OCI-LY1 (cell line): Measurements from ENCODE around the gene GHRH.

ENCODE experiments used
- EZH2 ChIP-seq: fragments of 200-600 bp; sonication (generic), shearing (Covaris generic); IDR thresholded peaks from 2 replicates; pipeline ENCODE4 v1.8.0; 2017; ENCODE audit warnings: borderline replicate concordance, mixed run types, mild to moderate bottlenecking, antibody characterized with exemption, low read length, moderate library complexity, mixed read lengths
- TF ChIP-seq, protein P1 (sequence below): fragments of 200-600 bp; sonication (generic), shearing (Covaris generic); IDR thresholded peaks from 2 replicates; pipeline ENCODE4 v1.5.1; 2017; ENCODE audit warnings: mild to moderate bottlenecking, antibody characterized with exemption, low read length, moderate library complexity, mixed read lengths

DNA sequence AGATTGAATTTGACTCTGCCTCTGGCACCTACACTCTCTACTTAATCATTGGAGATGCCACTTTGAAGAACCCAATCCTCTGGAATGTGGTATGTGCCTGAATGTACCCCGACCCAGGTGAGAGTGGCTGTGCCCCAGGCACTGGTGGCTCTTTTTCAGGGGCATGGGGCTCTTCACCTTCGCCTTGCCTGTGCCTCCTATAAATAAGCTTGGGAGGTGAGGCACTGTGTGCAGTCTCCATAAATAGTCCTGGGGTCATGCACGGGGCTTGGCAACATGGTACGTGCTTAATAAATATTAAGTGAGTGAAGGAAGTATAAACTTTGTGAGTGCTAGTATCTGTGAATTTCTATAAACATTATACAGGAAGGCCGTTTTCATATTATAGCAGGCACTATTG, 33.0 kb downstream of the GHRH start:
- TF ChIP-seq, protein P1, sequence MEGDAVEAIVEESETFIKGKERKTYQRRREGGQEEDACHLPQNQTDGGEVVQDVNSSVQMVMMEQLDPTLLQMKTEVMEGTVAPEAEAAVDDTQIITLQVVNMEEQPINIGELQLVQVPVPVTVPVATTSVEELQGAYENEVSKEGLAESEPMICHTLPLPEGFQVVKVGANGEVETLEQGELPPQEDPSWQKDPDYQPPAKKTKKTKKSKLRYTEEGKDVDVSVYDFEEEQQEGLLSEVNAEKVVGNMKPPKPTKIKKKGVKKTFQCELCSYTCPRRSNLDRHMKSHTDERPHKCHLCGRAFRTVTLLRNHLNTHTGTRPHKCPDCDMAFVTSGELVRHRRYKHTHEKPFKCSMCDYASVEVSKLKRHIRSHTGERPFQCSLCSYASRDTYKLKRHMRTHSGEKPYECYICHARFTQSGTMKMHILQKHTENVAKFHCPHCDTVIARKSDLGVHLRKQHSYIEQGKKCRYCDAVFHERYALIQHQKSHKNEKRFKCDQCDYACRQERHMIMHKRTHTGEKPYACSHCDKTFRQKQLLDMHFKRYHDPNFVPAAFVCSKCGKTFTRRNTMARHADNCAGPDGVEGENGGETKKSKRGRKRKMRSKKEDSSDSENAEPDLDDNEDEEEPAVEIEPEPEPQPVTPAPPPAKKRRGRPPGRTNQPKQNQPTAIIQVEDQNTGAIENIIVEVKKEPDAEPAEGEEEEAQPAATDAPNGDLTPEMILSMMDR: no peak
- TF ChIP-seq EZH2: no peak
